RWPE1 (cell line): ENCODE measurements around the gene TTYH2.

Experiments used
- CTCF ChIA-PET: fragments of 350-600 bp; sonication (Branson Sonifier 250); formaldehyde crosslinking; extraction: SDS; loops from one replicate; lab custom pipeline; 2021; lab: Yijun Ruan, JAX
- POLR2A ChIA-PET: fragments of 400-600 bp; formaldehyde crosslinking; extraction: SDS; loops from one replicate; lab custom pipeline; 2020; ENCODE audit warnings: antibody characterized with exemption; ENCODE audit not compliant: low non-redundant PET; lab: Yijun Ruan, JAX
- DNase-seq: peaks from one replicate; pipeline ENCODE4 v3.0.0; 2012; ENCODE audit warnings: low spot score
- H3K27ac ChIP-seq: fragments of 450-650 bp; 2 replicates; pipeline ENCODE4 v1.5.1; 2017
- TF ChIP-seq, protein P1 (sequence below): fragments of 450-650 bp; conservative IDR thresholded peaks from 2 replicates; pipeline ENCODE4 v1.5.1; 2017; ENCODE audit warnings: low read depth, mild to moderate bottlenecking

Gene TTYH2

DNA sequence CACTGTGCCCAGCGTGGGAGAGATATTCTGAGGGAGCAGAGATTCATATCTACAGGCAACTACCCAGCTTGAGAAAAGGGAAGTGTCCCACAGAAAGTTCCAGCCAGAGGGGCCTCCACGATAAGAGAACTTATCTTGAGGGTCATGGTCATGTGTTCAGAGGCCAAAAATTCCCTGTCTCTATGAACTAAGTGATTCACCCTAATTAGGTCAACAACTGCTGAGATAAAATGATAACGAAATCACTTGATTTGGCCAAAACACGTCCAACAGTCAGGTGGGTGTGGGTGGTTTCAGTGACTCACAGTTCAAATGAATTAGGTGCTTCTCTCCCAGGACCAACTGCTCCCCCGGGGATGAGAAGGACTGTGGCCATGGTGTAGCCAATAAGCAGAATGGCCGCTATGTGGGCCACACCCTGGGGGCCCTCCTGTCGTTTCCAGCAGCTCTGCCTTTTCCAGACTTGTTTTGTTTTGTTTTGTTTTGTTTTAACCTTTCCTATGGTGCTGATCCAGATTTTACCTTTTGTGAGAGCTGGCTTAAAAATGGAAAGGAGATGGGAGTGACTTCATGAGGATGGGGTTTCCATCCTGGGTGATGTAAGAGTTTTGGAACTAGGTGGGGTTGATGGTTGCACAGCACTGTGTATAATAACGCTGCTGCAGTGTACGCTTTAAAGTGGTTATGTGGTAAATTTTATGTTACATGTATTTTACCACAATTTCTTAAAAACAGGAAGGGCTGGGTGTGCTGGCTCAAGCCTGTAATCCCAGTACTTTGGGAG, 69.4 kb downstream of the TTYH2 start:
- peak overlapping the region; percentile 66 for H3K27ac ChIP-seq
- peak; percentile 65 for DNase-seq
- ChIA-PET CTCF (interaction anchor here (0.7 kb wide), 1 partner anchor 171 kb away, joined by 3 read pairs; no protein-coding TSS in a partner anchor), POLR2A (no interaction called here)
- TF ChIP-seq, protein P1, sequence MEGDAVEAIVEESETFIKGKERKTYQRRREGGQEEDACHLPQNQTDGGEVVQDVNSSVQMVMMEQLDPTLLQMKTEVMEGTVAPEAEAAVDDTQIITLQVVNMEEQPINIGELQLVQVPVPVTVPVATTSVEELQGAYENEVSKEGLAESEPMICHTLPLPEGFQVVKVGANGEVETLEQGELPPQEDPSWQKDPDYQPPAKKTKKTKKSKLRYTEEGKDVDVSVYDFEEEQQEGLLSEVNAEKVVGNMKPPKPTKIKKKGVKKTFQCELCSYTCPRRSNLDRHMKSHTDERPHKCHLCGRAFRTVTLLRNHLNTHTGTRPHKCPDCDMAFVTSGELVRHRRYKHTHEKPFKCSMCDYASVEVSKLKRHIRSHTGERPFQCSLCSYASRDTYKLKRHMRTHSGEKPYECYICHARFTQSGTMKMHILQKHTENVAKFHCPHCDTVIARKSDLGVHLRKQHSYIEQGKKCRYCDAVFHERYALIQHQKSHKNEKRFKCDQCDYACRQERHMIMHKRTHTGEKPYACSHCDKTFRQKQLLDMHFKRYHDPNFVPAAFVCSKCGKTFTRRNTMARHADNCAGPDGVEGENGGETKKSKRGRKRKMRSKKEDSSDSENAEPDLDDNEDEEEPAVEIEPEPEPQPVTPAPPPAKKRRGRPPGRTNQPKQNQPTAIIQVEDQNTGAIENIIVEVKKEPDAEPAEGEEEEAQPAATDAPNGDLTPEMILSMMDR = no peak

DNA sequence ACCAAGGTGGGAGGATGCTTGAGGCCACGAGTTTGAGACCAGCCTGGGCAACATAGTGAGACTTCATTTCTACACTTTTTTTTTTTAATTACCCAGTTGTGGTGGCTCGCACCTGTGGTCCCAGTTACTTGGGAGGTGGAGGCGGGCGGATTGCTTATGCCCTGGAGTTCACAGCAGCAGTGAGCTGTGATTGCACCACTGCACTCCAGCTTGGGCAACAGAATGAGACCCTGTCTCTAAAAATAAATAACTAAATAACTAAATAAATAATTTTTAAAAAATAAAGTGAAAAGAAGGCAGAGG, 70.0 kb downstream of the TTYH2 start:
- ChIA-PET POLR2A (no interaction called here), CTCF (interaction anchor here (0.7 kb wide), 2 partner anchors 171 to 1034 kb away, joined by 3 to 4 read pairs; no protein-coding TSS in a partner anchor)
- H3K27ac ChIP-seq = peak overlapping the region; percentile 66
- no peak for DNase-seq
- TF ChIP-seq, protein P1 = no peak

- TF ChIP-seq, protein P1 = no peak
- POLR2A ChIA-PET = no interaction called here
- CTCF ChIA-PET = interaction anchor here (1.3 kb wide), 1 partner anchor 14 kb away, joined by 3 read pairs; no protein-coding TSS in a partner anchor
- DNase-seq = no peak
- no peak overlapping the region for H3K27ac ChIP-seq
Measured at GRCh38 chr17:74287031-74287602, 73.7 kb downstream of the TTYH2 start.

DNA sequence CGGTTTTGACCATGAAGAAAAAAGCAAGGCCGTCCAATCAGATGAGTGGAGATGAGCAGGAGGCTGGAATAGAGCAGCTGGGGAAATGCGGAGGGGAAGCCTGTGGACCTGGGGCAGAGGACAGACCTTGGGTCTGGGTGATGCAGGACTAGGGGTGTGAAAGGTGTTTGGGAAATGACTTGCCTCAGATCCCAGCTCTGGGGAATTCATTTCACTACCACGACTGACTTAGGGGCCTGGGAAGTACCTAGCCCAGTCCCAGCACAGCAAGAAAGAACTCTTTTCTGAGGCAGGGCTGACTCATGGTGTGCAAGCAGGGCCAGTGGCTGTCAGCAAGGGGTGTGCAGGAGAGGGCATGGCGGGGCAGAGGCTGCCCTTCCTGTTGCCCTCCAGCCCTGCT, 75.4 kb downstream of the TTYH2 start:
- TF ChIP-seq, protein P1 = no peak
- POLR2A ChIA-PET = no interaction called here
- no peak overlapping the region for H3K27ac ChIP-seq
- DNase-seq = no peak
- CTCF ChIA-PET = no interaction called here

DNA sequence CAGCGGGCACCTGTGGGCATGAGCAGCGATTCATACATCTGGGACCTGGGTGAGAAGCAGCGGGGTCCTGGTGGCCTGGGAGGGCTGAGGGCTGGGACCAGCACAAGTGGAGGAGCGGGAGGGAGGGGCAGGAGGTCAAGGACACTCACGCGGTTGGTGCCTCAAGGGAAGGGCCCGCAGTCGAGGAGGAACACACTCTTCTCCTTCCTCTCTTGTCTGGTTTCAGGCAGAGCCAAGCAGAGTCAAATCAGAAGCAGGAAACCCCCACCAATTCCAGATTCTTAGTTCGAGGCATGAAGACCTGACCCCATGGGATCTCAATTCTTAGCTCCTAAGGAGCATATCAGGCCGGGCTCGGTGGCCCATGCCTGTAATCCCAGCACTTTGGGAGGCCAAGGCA, 76.3 kb downstream of the TTYH2 start:
- no peak for DNase-seq
- ChIA-PET POLR2A (no interaction called here), CTCF (interaction anchor here (0.6 kb wide), 1 partner anchor 171 kb away, joined by 4 read pairs; no protein-coding TSS in a partner anchor)
- TF ChIP-seq, protein P1 = no peak
- no peak overlapping the region for H3K27ac ChIP-seq

DNA sequence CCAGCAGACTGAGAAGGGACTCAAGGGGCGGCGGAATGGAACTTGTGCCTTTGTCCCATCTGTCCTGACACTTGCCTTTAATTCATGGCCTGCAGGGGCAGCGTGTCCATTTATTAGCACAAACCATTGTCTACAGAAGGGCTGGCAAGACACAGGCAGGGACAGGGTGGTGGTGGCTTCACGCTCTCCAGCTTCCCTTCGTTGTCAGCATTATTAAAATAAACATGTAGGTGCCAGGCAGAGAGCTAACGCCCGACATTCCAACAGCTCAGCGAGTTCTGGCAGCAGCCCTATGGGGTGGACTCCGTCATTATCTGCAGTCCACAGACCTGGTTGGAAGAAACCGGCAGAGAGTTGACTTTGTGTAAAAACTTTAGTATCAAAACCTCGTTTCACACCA, 77.0 kb downstream of the TTYH2 start:
- TF ChIP-seq, protein P1 = no peak
- CTCF ChIA-PET = interaction anchor here (0.6 kb wide), 1 partner anchor 73 kb away, joined by 4 read pairs; no protein-coding TSS in a partner anchor
- POLR2A ChIA-PET = no interaction called here
- DNase-seq = no peak
- no peak overlapping the region for H3K27ac ChIP-seq
